ENCODE results near the gene NOTCH1.

Gene NOTCH1

GRCh38 chr9:136482046-136482792 lies 63.6 kb downstream of the NOTCH1 start:
- no peak for DNase-seq

DNA sequence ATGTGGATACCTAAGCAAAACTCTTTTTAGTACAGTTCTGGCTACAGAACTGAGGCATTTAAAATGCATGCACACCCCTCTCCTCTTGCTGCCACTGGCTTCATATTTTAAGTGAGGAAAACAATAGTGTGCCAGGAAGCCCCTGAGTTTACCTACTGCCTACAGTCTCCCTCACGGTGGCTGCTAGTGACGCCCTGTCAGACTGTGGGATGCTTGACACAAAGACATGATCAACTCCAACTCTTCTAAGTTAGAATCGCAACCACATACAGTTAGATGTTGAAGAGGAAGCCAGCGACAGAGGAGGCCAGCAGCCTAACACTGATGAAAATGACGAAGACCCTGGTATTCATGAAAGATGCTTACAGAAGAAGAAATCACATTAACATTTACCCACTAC lies 64.3 kb downstream of the NOTCH1 start:
- DNase-seq = no peak

GRCh38 chr9:136476369-136477150 lies 69.3 kb downstream of the NOTCH1 start:
- no peak for DNase-seq

GRCh38 chr9:136474974-136475865 lies 70.6 kb downstream of the NOTCH1 start:
- no peak for DNase-seq

DNA sequence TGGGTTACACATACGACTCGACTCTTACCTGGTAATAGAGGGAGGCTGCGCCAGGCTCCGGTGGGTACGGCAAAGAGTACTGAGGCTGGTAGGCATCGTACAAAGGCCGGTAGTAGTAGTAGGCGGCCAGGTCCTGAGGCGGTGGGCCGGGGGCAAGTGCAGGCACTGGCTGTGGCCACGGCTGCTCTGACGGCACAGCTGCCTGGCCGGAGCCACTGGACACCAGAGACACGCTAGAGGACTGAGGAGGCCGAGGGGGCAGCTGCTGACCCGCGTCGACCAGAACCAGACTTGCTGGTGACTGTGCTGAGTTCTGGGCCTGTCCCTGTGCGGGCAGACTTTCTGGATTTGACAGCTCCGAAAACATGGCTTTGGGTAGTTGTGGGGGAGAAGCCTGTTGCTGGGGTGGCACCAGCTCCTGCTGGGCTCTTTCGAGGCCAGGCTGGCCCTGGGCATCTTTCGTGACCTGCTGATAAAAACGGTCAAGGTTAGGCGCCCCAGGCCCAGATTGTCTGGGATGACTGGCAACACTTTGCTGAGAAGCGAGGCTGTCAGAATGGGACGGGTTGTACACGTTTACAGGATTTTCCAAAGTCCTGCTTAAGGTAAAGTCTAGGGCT lies 71.7 kb downstream of the NOTCH1 start:
- no peak for DNase-seq

DNA sequence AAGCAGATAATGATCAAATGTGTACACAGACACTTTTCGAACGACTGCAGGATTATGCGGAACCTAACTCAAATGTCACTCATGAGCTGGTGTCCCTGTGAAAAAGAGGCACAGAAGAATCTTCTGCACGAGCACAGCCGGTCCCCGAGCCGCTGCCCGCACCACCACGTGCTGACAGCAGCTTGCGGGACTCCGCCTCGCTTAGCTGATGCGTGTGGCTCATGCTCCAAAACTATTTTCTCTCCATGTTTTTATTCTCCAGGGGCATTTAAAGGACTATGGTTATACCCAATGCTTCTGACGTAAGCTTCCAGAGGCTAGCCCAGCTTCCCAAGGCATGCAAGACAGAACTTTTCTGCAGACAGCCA lies 72.5 kb downstream of the NOTCH1 start:
- DNase-seq = no peak

- DNase-seq = no peak
These were observed 73.1 kb downstream of the NOTCH1 start for GRCh38 chr9:136472640-136473353.

GRCh38 chr9:136471802-136472487 lies 73.9 kb downstream of the NOTCH1 start:
- no peak for DNase-seq

GRCh38 chr9:136470792-136471469 lies 74.9 kb downstream of the NOTCH1 start:
- DNase-seq = no peak

DNA sequence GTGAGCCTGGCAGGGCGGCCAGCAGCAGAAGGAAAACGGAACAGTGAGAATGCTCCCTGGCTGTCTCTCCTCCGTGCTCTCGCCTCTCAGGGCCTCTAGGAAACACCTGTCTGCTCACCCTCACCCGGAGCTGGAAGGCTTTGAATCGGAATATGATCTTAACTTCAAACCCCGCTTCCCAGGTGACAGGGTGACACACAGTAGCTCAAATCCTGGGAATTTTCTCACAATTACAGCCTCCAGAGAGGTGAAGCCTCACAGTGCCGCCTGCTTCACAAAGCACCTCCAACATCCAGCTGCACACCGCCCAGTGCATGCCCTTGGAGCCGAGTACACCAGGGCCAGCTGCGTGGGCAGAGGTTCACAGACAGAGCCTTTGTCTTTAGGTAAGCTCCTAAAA lies 75.5 kb downstream of the NOTCH1 start:
- no peak for DNase-seq

GRCh38 chr9:136467766-136468165 lies 78.1 kb downstream of the NOTCH1 start:
- DNase-seq = no peak

DNA sequence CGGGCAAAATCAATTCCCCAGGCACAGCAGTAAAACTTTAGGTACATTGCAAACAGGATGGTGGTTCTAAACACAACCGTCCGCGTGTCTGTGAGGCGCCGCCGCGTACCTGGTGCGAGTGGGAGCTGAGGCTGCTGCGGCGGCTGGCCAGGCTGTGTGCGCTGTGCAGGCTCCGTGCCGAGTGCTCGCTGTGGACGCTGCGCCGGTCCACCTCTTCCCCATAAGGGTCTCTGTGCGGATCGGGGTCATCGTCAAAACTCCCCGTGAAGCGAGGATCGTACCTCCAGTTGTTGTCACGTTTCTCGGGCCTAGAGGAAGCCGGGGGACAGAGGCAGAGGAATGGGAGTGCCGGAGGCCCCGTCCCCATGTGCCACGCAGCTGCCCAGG lies 79.7 kb downstream of the NOTCH1 start:
- DNase-seq = no peak

DNA sequence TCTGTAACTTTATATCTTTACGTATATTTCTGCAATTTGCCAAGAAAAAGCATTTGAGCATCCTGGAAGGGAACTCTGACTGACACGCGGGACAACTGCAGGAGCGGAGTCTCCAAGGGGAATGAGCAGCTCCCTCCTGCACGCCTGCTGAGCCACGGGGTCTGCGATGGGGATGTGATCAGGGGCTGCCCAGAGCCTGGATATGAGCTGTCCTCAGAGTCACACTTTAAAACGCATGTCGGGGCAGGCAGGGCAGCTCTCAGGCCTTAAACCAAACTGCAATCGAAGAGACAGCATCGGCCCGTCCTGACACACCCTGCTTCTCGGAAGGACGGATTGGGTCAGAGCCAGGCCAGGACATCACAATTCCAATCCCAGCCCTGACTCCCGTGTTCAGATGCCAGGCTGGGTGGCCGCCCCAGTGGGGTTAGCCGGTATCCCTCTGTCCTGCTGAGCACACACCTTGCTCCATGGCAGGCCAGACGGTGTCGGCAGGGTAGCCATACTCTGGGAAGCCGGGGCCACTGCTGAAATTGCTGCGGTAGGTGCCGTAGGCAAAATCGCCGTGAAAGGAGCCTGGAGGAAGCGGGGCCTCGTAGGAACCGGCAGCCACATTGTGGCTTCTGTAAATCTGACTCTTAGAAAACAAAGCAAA lies 80.2 kb downstream of the NOTCH1 start:
- DNase-seq = no peak

GRCh38 chr9:136464241-136464640 lies 81.6 kb downstream of the NOTCH1 start:
- no peak for DNase-seq

DNA sequence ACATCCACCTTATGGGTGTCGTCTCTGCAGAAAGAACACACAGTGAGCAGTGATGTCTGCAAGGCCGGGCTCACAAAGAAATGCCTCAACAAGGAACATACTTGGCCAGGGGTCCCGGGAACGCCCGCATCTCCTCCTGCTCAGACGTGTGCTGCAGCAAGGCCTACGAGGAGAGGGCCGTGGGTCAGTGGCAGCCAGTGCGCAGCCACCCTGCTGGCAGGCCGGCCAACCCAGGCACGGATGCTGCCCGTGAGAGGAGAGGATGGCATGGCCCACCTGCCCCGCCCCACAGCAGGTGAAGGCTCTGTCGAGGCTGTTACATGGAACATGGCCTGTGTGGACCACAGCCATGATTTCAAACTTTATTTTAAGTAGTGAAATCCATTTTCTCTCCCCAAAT lies 82.3 kb downstream of the NOTCH1 start:
- no peak for DNase-seq

- no peak for DNase-seq
These were observed 83.2 kb downstream of the NOTCH1 start for GRCh38 chr9:136462664-136463063.

- no peak for DNase-seq
These were observed 85.0 kb downstream of the NOTCH1 start for GRCh38 chr9:136460772-136461325.

GRCh38 chr9:136459425-136459824 lies 86.4 kb downstream of the NOTCH1 start:
- no peak for DNase-seq

- DNase-seq = no peak
These were observed 88.5 kb downstream of the NOTCH1 start for GRCh38 chr9:136457326-136457725.

DNA sequence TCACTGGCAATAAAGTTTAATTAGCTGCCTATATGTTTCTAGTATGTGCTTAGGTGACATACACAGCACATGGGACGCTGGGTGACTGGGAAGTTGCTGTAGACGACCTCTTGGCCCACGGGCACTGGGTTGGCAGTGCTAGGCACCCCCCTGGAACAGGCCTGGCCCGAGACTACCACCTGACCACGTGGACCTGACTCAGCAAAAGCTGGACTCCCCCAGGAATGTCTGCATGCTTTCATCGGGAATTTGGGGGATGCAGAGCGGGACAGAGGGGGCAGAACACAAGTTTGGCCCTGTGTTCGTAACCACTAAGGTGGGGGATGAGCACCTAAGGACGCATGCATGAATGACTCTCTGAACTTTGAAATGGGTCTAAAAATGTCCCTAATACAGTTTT lies 89.6 kb downstream of the NOTCH1 start:
- no peak for DNase-seq
